Activated CD8-positive, alpha-beta T cell treated with anti-CD3 and anti-CD28 coated beads for 36 hours (primary cell): ENCODE measurements around the gene PYGM. TPM values are rescaled to one million over a fixed set of nuclear protein-coding genes. Genes with fewer than 3 reads are reported as not detected.

Source experiments
- ATAC-seq: fragments of 200-7000 bp; cut with Tn5 transposase; one replicate; pipeline ENCODE4 v1.10.0; 2021; ENCODE audit warnings: mild to moderate bottlenecking, moderate library complexity
- CTCF ChIA-PET: fragments of 350-600 bp; sonication (Branson Sonifier 250); formaldehyde crosslinking; loops from one replicate; lab custom pipeline; 2021; ENCODE audit warnings: antibody characterized with exemption; lab: Charles Lee
- POLR2A ChIA-PET: fragments of 350-600 bp; sonication (Branson Sonifier 250); formaldehyde crosslinking; loops from one replicate; lab custom pipeline; 2021; ENCODE audit warnings: antibody characterized with exemption; lab: Charles Lee
- DNase-seq: peaks from one replicate; pipeline ENCODE4 v3.0.0-alpha.2; 2020
- H3K27ac Mint-ChIP-seq: one replicate; pipeline ENCODE4 v1.8.0; 2021; ENCODE audit warnings: mild to moderate bottlenecking, mixed read lengths
- H3K27me3 Mint-ChIP-seq: one replicate; pipeline ENCODE4 v1.8.0; 2021; ENCODE audit warnings: mixed read lengths
- H3K36me3 Mint-ChIP-seq: one replicate; pipeline ENCODE4 v1.8.0; 2021; ENCODE audit warnings: low read depth, mixed read lengths
- H3K4me1 Mint-ChIP-seq: one replicate; pipeline ENCODE4 v1.8.0; 2021; ENCODE audit warnings: low read depth, mixed read lengths
- H3K4me3 Mint-ChIP-seq: one replicate; pipeline ENCODE4 v1.8.0; 2021; ENCODE audit warnings: mild to moderate bottlenecking, moderate library complexity, mixed read lengths
- H3K9me3 Mint-ChIP-seq: one replicate; pipeline ENCODE4 v1.8.0; 2021; ENCODE audit warnings: mixed read lengths
- intact Hi-C: fragments of 100-400 bp; cut with micrococcal nuclease; formaldehyde crosslinking; loops from one replicate; pipeline ENCODE4 v1.10.0; 2022
- total RNA-seq, 2 experiments: library from RNA; stranded (reverse); gene quantifications; one replicate each; pipeline ENCODE4 v1.2.3, GENCODE V29; 2021
- TF ChIP-seq, protein P1 (sequence below): fragments of 200-600 bp; IDR thresholded peaks from one replicate; pipeline ENCODE4 v1.8.0; 2022; ENCODE audit warnings: antibody characterized with exemption, mild to moderate bottlenecking

PYGM gene
- total RNA-seq = 1 to 10 TPM; 1.2 to 3.3 TPM

- Mint-ChIP-seq H3K27ac (peak within 1 kb of the TSS; percentile 87), H3K9me3 (no peaks in the 10 kb centered on the region), H3K36me3 (peaks cover 27% of the 10 kb centered on the region), H3K4me1 (peaks cover 48% of the 10 kb centered on the region), H3K4me3 (no peak within 1 kb of the TSS), H3K27me3 (no peaks in the 10 kb centered on the region)
- CTCF ChIA-PET = interaction anchor here (1.0 to 2.1 kb wide), 6 partner anchors 8 to 24 kb away, joined by 3 to 7 read pairs (median 5); partner anchors contain the start of gene RASGRP2
- TF ChIP-seq, protein P1, sequence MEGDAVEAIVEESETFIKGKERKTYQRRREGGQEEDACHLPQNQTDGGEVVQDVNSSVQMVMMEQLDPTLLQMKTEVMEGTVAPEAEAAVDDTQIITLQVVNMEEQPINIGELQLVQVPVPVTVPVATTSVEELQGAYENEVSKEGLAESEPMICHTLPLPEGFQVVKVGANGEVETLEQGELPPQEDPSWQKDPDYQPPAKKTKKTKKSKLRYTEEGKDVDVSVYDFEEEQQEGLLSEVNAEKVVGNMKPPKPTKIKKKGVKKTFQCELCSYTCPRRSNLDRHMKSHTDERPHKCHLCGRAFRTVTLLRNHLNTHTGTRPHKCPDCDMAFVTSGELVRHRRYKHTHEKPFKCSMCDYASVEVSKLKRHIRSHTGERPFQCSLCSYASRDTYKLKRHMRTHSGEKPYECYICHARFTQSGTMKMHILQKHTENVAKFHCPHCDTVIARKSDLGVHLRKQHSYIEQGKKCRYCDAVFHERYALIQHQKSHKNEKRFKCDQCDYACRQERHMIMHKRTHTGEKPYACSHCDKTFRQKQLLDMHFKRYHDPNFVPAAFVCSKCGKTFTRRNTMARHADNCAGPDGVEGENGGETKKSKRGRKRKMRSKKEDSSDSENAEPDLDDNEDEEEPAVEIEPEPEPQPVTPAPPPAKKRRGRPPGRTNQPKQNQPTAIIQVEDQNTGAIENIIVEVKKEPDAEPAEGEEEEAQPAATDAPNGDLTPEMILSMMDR = no peak
- POLR2A ChIA-PET = interaction anchor here (1.1 to 24.1 kb wide), 4 partner anchors 12 to 118 kb away, joined by 3 to 331 read pairs (median 156); partner anchors contain the start of genes RASGRP2 and SF1
- no peak for ATAC-seq
- DNase-seq = no peak
- intact Hi-C loops = no loop called here
Measured at GRCh38 chr11:64759722-64760719, at the start of gene PYGM. Gene PYGM, minus strand, starts transcription at chr11:64759974. Its CDS starts 76 bp downstream, at chr11:64759898.

DNA sequence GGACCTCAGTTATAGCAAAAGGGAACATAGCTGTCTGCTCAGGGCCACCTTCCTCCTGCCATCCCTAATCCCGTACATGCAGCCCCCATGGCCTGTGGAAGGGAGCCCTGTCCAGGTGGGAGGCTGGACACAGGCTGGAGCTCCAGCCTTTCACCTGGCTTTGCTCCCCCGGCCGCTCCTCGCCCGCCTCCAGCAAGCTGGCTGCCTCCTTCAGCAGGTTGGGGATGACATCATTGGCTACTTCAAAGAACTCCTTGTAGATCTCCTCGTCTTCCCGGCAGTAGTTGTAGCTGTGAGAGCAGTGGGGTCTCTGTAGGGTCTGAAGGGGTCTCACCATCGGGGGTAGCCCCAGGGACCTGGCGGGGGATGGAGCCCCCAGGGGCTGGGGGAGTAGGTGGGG lies 45.7 kb upstream of the PYGM start:
- H3K27me3 Mint-ChIP-seq = no peaks in the 10 kb centered on the region
- ATAC-seq = no peak
- DNase-seq = no peak
- H3K27ac Mint-ChIP-seq = no peak overlapping the region
- CTCF ChIA-PET = no interaction called here
- intact Hi-C loops = no loop called here
- H3K36me3 Mint-ChIP-seq = peaks cover 14% of the 10 kb centered on the region
- POLR2A ChIA-PET = interaction anchor here (0.9 kb wide), 1 partner anchor 70 kb away, joined by 3 read pairs; no protein-coding TSS in a partner anchor
- no peaks in the 10 kb centered on the region for H3K9me3 Mint-ChIP-seq
- H3K4me1 Mint-ChIP-seq = peaks cover 43% of the 10 kb centered on the region
- TF ChIP-seq, protein P1 = no peak
- no peak overlapping the region for H3K4me3 Mint-ChIP-seq

- DNase-seq (peak; percentile 28), ATAC-seq (no peak)
- Mint-ChIP-seq H3K27ac (no peak overlapping the region), H3K9me3 (no peaks in the 10 kb centered on the region), H3K36me3 (peaks cover 12% of the 10 kb centered on the region), H3K4me3 (peak overlapping the region; percentile 80), H3K27me3 (no peaks in the 10 kb centered on the region), H3K4me1 (peaks cover 40% of the 10 kb centered on the region)
- ChIA-PET CTCF (interaction anchor here (0.8 to 4.5 kb wide), 3 partner anchors 16 to 39 kb away, joined by 3 to 17 read pairs (median 4); partner anchors contain the start of gene CDC42BPG), POLR2A (interaction anchor here (0.9 to 1.3 kb wide), 3 partner anchors 16 to 71 kb away, joined by 3 to 4 read pairs (median 3); no protein-coding TSS in a partner anchor)
- TF ChIP-seq, protein P1 = no peak
- intact Hi-C loops = no loop called here
Measured at GRCh38 chr11:64804346-64805210, 44.8 kb upstream of the PYGM start.

DNA sequence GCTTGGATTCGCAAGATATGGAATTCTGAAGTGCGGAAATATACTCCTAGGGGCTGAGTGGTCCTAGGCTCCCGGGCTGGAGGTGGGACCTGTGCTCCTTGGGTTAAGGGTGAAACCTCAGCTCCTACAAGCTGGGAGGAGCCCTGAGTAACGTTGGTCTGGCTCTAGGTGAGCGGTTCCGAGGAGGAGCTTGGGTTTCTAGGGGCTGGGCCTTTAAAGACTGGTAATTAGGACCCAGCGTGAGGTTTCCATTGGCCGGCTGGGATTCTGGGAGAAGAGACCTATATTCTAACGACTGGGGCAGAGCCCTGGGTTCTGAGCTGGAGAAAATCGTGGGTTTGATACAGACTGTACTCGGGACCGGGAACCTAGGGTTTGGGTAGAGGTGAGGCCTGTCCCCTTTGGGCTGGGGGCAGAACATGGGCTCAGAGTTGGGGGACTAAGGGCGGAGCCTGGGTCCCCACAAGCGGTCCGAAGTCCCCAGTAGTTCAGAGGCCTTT lies 44.1 kb upstream of the PYGM start:
- H3K27me3 Mint-ChIP-seq = no peaks in the 10 kb centered on the region
- DNase-seq (no peak), ATAC-seq (no peak)
- ChIA-PET POLR2A (interaction anchor here (0.7 to 2.6 kb wide), 4 partner anchors 15 to 59 kb away, joined by 3 to 7 read pairs (median 4); no protein-coding TSS in a partner anchor), CTCF (interaction anchor here (0.8 to 4.5 kb wide), 3 partner anchors 16 to 40 kb away, joined by 3 to 17 read pairs (median 4); partner anchors contain the start of gene CDC42BPG)
- TF ChIP-seq, protein P1 = no peak
- peaks cover 9% of the 10 kb centered on the region for H3K36me3 Mint-ChIP-seq
- H3K4me1 Mint-ChIP-seq = peaks cover 36% of the 10 kb centered on the region
- peak overlapping the region; percentile 89 for H3K27ac Mint-ChIP-seq
- H3K4me3 Mint-ChIP-seq = peak overlapping the region; percentile 80
- H3K9me3 Mint-ChIP-seq = no peaks in the 10 kb centered on the region
- intact Hi-C loops = no loop called here
